ENCODE measurements around the gene FRMPD4.

FRMPD4 gene

GRCh38 chrX:12138361-12139313 is at the start of gene FRMPD4:
FRMPD4 (plus strand) TSS chrX:12138473; CDS start chrX:12138972, 499 bp downstream.
- DNase-seq (ENCODE audit: insufficient read length, low spot score), result no peak
- FAIRE-seq, result no peak
- peak; percentile 28 for TF ChIP-seq CTCF (IDR thresholded peaks at IDR 0.05; ENCODE audit: insufficient read depth, missing control alignments)

GRCh38 chrX:12089740-12090139 is 48.5 kb upstream of the FRMPD4 start:
- no peak for FAIRE-seq
- DNase-seq (ENCODE audit: insufficient read length, low spot score), result no peak
- TF ChIP-seq CTCF (IDR thresholded peaks at IDR 0.05; ENCODE audit: insufficient read depth, missing control alignments), result no peak

- TF ChIP-seq CTCF (IDR thresholded peaks at IDR 0.05; ENCODE audit: insufficient read depth, missing control alignments), result no peak
- FAIRE-seq (no peak), DNase-seq (ENCODE audit: insufficient read length, low spot score) (no peak)
Observed at GRCh38 chrX:12113321-12113720, 25.0 kb upstream of the FRMPD4 start.

GRCh38 chrX:12115377-12115776 is 22.9 kb upstream of the FRMPD4 start:
- DNase-seq (ENCODE audit: insufficient read length, low spot score), result no peak
- FAIRE-seq, result no peak
- TF ChIP-seq CTCF (IDR thresholded peaks at IDR 0.05; ENCODE audit: insufficient read depth, missing control alignments), result no peak

GRCh38 chrX:12118134-12118533 is 20.1 kb upstream of the FRMPD4 start:
- TF ChIP-seq CTCF (IDR thresholded peaks at IDR 0.05; ENCODE audit: insufficient read depth, missing control alignments), result no peak
- DNase-seq (ENCODE audit: insufficient read length, low spot score), result no peak
- FAIRE-seq, result no peak

- DNase-seq (ENCODE audit: insufficient read length, low spot score), result no peak
- no peak for FAIRE-seq
- TF ChIP-seq CTCF (IDR thresholded peaks at IDR 0.05; ENCODE audit: insufficient read depth, missing control alignments), result no peak
Observed at GRCh38 chrX:12128017-12128416, 10.3 kb upstream of the FRMPD4 start.

- no peak for DNase-seq (ENCODE audit: insufficient read length, low spot score)
- no peak for FAIRE-seq
- TF ChIP-seq CTCF (IDR thresholded peaks at IDR 0.05; ENCODE audit: insufficient read depth, missing control alignments), result no peak
Observed at GRCh38 chrX:12137951-12138360, 317 bp upstream of the FRMPD4 start.

Measured in D721Med (cell line).